ENCODE measurements around the gene RIT2. TPM values are rescaled to one million over a fixed set of nuclear protein-coding genes. Genes with fewer than 3 reads are reported as not detected.

The RIT2 gene
- total and polyA plus RNA-seq, 9 donors, result not detected

DNA sequence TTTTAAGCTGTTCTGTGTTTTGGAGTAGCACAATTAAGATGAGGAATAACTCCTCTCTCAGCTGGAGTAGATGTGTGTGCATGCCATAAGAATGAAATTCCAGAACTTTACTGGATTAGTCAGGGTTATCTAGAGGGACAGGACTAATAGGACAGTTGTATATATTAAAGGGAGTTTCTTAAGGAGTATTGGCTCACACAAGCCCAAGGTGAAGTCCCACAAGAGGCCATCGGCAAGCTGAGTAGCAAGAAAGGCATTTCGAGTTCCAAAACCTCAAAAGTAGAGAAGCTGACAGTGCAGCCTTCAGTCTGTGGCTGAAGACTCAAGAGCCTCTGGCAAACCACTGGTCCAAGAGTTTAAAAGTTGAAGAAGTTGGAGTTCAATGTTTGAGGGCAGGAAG is 113.7 kb downstream of the RIT2 start:
- no peak for DNase-seq
- H3K9me3 ChIP-seq, result no peaks in the 10 kb centered on the region
- H3K4me1 ChIP-seq (ENCODE audit: insufficient read depth), result no peaks in the 10 kb centered on the region
- H3K27me3 ChIP-seq, result no peaks in the 10 kb centered on the region
- no peaks in the 10 kb centered on the region for H3K36me3 ChIP-seq
- TF ChIP-seq POLR2A (IDR thresholded peaks at IDR 0.05) (no peak), EP300 (IDR thresholded peaks at IDR 0.05) (no peak)
- TF ChIP-seq, protein P1, sequence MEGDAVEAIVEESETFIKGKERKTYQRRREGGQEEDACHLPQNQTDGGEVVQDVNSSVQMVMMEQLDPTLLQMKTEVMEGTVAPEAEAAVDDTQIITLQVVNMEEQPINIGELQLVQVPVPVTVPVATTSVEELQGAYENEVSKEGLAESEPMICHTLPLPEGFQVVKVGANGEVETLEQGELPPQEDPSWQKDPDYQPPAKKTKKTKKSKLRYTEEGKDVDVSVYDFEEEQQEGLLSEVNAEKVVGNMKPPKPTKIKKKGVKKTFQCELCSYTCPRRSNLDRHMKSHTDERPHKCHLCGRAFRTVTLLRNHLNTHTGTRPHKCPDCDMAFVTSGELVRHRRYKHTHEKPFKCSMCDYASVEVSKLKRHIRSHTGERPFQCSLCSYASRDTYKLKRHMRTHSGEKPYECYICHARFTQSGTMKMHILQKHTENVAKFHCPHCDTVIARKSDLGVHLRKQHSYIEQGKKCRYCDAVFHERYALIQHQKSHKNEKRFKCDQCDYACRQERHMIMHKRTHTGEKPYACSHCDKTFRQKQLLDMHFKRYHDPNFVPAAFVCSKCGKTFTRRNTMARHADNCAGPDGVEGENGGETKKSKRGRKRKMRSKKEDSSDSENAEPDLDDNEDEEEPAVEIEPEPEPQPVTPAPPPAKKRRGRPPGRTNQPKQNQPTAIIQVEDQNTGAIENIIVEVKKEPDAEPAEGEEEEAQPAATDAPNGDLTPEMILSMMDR (IDR thresholded peaks at IDR 0.05), result no peak
- WGBS, 3 donors, result 54 to 61% (median 58%) methylated on average over 2 of the region's 2 CpGs
- H3K27ac ChIP-seq, result no peak overlapping the region
- intact Hi-C loops (cut with DNase I), result no loop called here
- no peak overlapping the region for H3K4me3 ChIP-seq

DNA sequence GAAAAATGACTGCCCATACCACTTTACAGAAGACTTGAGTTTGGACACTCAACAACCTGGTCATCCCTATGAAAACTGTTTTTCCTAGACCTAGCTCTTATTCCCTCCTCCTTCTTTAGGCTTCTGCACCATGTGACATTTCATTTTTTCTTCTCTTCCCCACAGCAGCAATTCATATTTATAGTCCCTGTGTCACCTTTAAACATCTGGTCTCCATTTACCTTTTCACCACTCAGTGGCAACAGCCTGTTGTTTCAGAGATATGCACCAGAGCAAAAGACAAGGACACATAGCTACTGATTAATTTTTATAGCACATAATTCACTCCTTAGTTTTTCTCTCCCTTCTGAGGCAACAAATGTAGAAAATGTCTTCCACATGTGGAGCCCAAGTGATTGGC is 118.7 kb downstream of the RIT2 start:
- TF ChIP-seq EP300 (IDR thresholded peaks at IDR 0.05) (no peak), POLR2A (IDR thresholded peaks at IDR 0.05) (no peak)
- TF ChIP-seq, protein P1 (IDR thresholded peaks at IDR 0.05), result no peak
- H3K4me3 ChIP-seq, result no peak overlapping the region
- H3K9me3 ChIP-seq, result no peaks in the 10 kb centered on the region
- no peak for DNase-seq
- H3K36me3 ChIP-seq, result no peaks in the 10 kb centered on the region
- intact Hi-C loops (cut with DNase I), result no loop called here
- no peaks in the 10 kb centered on the region for H3K4me1 ChIP-seq (ENCODE audit: insufficient read depth)
- H3K27me3 ChIP-seq, result no peaks in the 10 kb centered on the region
- no peak overlapping the region for H3K27ac ChIP-seq

DNA sequence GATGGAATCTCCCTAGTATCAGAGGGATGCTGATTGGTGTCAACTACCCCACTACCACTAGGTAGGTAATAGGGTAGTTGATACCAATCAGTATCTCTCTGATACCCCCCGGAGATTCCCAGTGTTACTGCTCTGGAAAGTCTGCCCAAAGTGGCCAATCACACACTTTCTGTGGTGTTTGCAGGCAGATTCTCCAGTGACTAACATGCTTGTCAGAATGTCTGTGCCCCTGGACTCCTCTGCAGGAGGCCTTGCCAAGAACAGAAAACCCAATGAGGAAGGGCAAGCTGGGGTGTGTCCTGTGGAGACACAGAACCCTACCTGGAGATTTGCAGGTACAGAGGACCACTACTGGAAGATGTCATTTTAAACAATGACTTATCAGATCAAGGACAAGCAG is 135.1 kb downstream of the RIT2 start:
- no peak for DNase-seq
- no peaks in the 10 kb centered on the region for H3K27me3 ChIP-seq
- intact Hi-C loops (cut with DNase I), result no loop called here
- no peaks in the 10 kb centered on the region for H3K4me1 ChIP-seq (ENCODE audit: insufficient read depth)
- WGBS, 3 donors, result 94 to 100% (median 94%) methylated on average over 1 of the region's 1 CpG
- TF ChIP-seq, protein P1 (IDR thresholded peaks at IDR 0.05), result no peak
- TF ChIP-seq POLR2A (IDR thresholded peaks at IDR 0.05) (no peak), EP300 (IDR thresholded peaks at IDR 0.05) (no peak)
- H3K4me3 ChIP-seq, result no peak overlapping the region
- no peak overlapping the region for H3K27ac ChIP-seq
- H3K9me3 ChIP-seq, result no peaks in the 10 kb centered on the region
- H3K36me3 ChIP-seq, result no peaks in the 10 kb centered on the region

DNA sequence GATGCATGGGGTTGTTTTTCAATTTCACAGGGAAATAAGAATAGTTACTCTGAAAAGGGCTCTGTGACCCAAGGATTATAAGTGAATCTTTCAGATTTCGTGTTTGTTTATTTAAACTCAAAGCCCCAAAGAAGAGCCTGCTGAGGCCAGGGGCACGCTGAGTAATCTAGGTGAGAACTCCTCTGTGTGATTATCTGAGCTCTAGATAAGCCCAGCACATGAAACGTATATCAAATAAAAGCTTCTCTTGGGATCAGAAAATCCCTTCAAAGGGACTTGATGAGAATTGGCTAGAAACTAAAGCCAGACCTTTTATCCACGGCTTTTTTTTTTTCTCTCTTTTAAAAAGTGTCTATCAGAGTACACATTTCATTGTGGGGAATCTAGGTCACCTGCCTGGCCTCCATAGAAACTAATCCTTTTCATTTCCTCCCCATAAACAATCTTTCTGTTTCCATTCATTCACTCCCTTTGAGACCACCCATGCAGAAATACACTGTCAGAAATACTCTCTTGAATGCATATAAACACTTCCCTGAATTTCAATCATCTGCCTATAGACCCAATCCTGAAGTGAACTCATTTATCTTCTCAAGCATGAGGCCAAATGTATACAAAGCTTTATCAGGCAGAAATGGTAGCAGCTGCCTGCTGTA is 137.4 kb downstream of the RIT2 start:
- intact Hi-C loops (cut with DNase I), result no loop called here
- no peaks in the 10 kb centered on the region for H3K9me3 ChIP-seq
- H3K27me3 ChIP-seq, result no peaks in the 10 kb centered on the region
- no peak for TF ChIP-seq EP300 (IDR thresholded peaks at IDR 0.05)
- TF ChIP-seq POLR2A (IDR thresholded peaks at IDR 0.05), result no peak
- TF ChIP-seq, protein P1 (IDR thresholded peaks at IDR 0.05), result no peak
- 19 to 24% (median 21%) methylated on average over 4 of the region's 4 CpGs for WGBS, 3 donors
- DNase-seq, result no peak
- no peaks in the 10 kb centered on the region for H3K4me1 ChIP-seq (ENCODE audit: insufficient read depth)
- no peak overlapping the region for H3K27ac ChIP-seq
- H3K4me3 ChIP-seq, result no peak overlapping the region
- H3K36me3 ChIP-seq, result no peaks in the 10 kb centered on the region

Measured in ovary (tissue), 9 donors.